Body of pancreas (tissue), 4 donors: ENCODE results near the gene TRIM71. TPM values are rescaled to one million over a fixed set of nuclear protein-coding genes. Genes with fewer than 3 reads are reported as not detected.

Source experiments
- ATAC-seq: fragments of 150-250 bp; one replicate; pipeline ENCODE4 v1.9.1; 2016
- DNase-seq, 4 donors: peaks; one replicate each; pipeline ENCODE4 v3.0.0-alpha.2; 2019
- H3K27ac ChIP-seq, 4 donors: fragments of 200-600 bp; sonication (generic); 1 replicate in 3 of 4; 2 replicates in 1 of 4; pipeline versions ENCODE4 v1.5.1 to v1.6.1; 2016 to 2019; ENCODE audit warnings: mild to moderate bottlenecking in 1 of 4, mixed read lengths in 1 of 4, moderate library complexity in 1 of 4
- H3K27me3 ChIP-seq, 2 donors: fragments of 200-600 bp; sonication (generic); one replicate each; pipeline ENCODE4 v1.6.0; 2016; ENCODE audit warnings: mild to moderate bottlenecking in 1 of 2
- H3K36me3 ChIP-seq, 2 donors: fragments of 200-600 bp; sonication (generic); replicated peaks in 1 of 2; 2 replicates each; pipeline ENCODE4 v1.5.1; 2016; ENCODE audit warnings: low read depth in 2 of 2; ENCODE audit not compliant: insufficient read depth in 1 of 2
- H3K4me1 ChIP-seq: fragments of 200-600 bp; sonication (generic); one replicate; pipeline ENCODE4 v1.6.0; 2016
- H3K4me3 ChIP-seq, 2 donors: fragments of 200-600 bp; sonication (generic); 1 replicate in 1 of 2; 2 replicates in 1 of 2; pipeline ENCODE4 v1.5.1; 2016 to 2019
- H3K9me3 ChIP-seq, 3 donors: fragments of 200-600 bp; sonication (generic); 1 replicate in 2 of 3; 2 replicates in 1 of 3; pipeline ENCODE4 v1.5.1; 2016
- POLR2A ChIP-seq, 3 donors: fragments of 450-650 bp; IDR thresholded peaks; one replicate each; pipeline ENCODE4 v1.6.1; 2016; ENCODE audit warnings: antibody characterized with exemption in 3 of 3, mild to moderate bottlenecking in 2 of 3
- WGBS, 2 donors: methylation state at CpG; one replicate each; pipeline ENCODE4 v1.1.5; 2017; 5-methylcytosine and 5-hydroxymethylcytosine counted together
- intact Hi-C: fragments of 100-400 bp; cut with DNase I; formaldehyde crosslinking; loops from one replicate; pipeline ENCODE4 v1.15.1; 2023
- total RNA-seq, 2 donors: library from RNA; depleted of rRNA; stranded (reverse); fragments of >200 nt; gene quantifications; one replicate each; pipeline ENCODE4 v1.1.0, GENCODE V29; 2016
- TF ChIP-seq, protein P1 (sequence below), 7 experiments: fragments of 450-650 bp in 4 of 7; fragments of 200-600 bp in 3 of 7; sonication (generic) in 3 of 7; IDR thresholded peaks; one replicate each; pipeline ENCODE4 v1.5.1; 2016 to 2019; ENCODE audit warnings: antibody characterized with exemption in 7 of 7

TRIM71 gene
- total RNA-seq, 2 donors from 2014 or later, result not detected

- Histone ChIP-seq H3K27me3 (no peaks in the 10 kb centered on the region), H3K9me3 (no peaks in the 10 kb centered on the region), H3K27ac (no peak overlapping the region), H3K4me1 (no peaks in the 10 kb centered on the region), H3K4me3 (no peak overlapping the region), H3K36me3 (no peaks in the 10 kb centered on the region)
- intact Hi-C loops, result no loop called here
- ATAC-seq (no peak), DNase-seq (no peak)
- 80 to 84% methylated on average over 5 of the region's 5 CpGs for WGBS, 2 donors
- TF ChIP-seq POLR2A (IDR thresholded peaks at IDR 0.05), result no peak
- TF ChIP-seq, protein P1, sequence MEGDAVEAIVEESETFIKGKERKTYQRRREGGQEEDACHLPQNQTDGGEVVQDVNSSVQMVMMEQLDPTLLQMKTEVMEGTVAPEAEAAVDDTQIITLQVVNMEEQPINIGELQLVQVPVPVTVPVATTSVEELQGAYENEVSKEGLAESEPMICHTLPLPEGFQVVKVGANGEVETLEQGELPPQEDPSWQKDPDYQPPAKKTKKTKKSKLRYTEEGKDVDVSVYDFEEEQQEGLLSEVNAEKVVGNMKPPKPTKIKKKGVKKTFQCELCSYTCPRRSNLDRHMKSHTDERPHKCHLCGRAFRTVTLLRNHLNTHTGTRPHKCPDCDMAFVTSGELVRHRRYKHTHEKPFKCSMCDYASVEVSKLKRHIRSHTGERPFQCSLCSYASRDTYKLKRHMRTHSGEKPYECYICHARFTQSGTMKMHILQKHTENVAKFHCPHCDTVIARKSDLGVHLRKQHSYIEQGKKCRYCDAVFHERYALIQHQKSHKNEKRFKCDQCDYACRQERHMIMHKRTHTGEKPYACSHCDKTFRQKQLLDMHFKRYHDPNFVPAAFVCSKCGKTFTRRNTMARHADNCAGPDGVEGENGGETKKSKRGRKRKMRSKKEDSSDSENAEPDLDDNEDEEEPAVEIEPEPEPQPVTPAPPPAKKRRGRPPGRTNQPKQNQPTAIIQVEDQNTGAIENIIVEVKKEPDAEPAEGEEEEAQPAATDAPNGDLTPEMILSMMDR (IDR thresholded peaks at IDR 0.05), result no peak
These were observed 129.4 kb downstream of the TRIM71 start for GRCh38 chr3:32946973-32947788.

Other genes starting within 250 kb of the TRIM71 start
- 10 to 100 TPM in 1 of 2 donors, 1 to 10 TPM in 1; 7.6 to 16.3 TPM for gene DYNC1LI1, start 247.1 kb upstream of the TRIM71 start, total RNA-seq
- 10 to 100 TPM; 10.4 to 22.1 TPM for gene CNOT10, start 132.8 kb upstream of the TRIM71 start, total RNA-seq
- gene CCR4, start 133.6 kb downstream of the TRIM71 start, total RNA-seq, result not detected